NCI-H2196 (cell line): ENCODE data around the gene CRKL.

ENCODE experiments used
- DNase-seq: peaks from one replicate; lab custom pipeline; 2025; ENCODE audit not compliant: unreplicated experiment; lab: John Stamatoyannopoulos, UW

CRKL gene

DNA sequence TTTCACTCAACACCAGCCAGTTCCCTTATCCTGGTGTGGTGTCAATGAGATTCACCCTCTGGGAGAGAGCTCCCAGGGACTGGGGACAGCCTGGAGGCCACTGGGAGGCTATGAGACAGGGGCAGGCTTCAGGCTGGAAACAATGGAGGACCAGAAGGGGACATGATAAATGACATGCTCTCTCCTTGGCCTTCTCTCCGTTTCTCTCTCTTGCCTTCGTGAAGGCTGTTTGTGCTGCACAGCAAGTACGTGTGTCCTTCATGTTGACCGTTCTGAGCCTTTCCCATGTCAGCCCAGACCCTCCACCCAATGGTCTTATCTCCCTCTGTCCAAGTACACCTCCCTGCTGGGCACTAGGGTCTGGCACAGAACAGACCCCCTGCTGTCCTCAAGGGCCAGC, 63.3 kb downstream of the CRKL start:
- DNase-seq: no peak

DNA sequence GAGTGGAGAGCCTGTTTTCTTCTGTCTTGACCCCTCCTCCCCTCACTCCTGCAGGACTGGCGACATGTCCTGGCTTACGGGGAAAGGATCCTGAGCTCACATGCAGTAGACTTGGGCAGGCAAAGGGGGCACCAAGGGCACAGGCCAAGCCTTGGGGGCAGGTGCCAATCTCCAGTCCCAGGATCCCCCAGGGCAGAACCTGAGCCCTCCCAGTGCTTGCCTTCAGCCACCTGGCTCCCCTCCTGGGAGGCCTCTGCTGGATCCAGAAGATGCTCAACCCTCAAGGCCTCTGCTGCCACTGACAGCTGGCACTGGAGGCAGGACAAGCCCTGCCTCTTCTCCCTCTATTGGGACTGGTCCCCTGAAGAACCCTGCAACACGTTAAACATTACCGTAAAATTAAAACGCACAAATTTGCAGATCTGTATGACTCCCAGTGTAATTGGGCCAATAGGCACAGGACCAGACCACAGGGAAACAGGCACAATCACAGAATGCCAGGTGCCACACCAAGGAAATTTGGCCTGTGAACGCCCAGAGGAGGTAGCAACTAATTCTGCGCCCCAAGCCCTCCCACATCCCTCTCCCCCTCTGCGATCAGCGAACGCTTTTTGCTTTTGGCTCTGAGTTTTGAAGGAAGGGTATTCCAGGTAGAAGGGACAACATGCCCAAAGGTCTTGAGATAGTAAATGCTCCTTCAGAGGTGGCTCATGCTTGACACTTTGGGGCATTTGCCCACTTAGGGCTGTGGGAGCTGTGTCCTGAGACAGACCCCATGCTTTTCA, 63.9 kb downstream of the CRKL start:
- DNase-seq: no peak

DNA sequence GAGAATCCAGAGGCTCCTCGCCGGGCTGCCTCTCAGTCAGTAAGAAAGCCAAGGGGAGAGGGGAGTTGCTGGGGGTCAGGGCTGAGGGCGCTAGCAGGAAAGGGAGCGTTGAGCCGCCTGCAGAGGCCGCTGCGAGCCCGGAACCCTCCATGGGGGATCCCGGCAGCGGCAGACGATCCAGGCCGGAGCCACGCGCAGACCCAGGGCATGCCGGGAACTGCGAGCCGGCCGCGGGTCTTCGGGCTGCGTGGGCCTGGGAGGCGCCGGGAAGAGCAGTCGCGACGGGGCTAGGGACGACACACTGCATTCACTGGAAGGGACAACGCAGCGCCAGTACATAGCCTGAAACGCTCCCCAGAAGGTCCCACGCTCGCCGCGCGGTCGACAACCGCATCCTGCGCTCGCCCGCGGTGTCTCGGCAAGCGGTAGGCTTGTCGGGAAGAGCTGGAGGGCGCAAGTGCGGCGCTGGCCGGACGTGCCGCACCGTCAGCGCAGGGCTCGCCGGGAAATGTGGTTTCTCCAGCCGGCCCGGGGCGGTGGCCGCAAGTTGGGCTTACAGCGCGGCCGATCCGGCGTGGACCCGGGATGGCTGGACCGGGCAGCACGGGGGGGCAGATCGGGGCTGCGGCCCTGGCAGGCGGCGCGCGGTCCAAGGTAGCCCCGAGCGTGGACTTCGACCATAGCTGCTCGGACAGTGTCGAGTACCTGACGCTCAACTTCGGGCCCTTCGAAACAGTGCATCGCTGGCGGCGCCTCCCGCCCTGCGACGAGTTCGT, 64.8 kb downstream of the CRKL start, which contains the start of gene LZTR1:
Gene LZTR1 (plus strand): TSS at position 511 of the 776 bp plus-strand sequence. CDS start 75 bp downstream, at position 586.
- peak; percentile 42 for DNase-seq

DNA sequence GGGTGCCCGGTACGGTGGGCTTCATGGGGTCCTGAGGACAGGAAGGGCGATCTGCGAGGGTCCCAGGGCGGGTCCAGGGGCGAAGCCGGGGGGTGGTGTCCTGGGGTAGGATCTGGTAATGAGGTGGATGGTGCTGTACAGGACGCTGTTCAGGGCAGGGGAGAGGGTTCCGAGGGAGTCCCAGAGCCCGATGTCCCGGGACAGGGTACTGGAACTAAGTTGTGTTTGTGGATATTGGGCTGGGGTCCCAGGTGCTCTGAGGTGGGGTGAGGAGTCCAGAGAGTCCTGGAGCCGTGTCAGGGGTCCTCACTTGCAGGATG, 65.3 kb downstream of the CRKL start:
- no peak for DNase-seq

DNA sequence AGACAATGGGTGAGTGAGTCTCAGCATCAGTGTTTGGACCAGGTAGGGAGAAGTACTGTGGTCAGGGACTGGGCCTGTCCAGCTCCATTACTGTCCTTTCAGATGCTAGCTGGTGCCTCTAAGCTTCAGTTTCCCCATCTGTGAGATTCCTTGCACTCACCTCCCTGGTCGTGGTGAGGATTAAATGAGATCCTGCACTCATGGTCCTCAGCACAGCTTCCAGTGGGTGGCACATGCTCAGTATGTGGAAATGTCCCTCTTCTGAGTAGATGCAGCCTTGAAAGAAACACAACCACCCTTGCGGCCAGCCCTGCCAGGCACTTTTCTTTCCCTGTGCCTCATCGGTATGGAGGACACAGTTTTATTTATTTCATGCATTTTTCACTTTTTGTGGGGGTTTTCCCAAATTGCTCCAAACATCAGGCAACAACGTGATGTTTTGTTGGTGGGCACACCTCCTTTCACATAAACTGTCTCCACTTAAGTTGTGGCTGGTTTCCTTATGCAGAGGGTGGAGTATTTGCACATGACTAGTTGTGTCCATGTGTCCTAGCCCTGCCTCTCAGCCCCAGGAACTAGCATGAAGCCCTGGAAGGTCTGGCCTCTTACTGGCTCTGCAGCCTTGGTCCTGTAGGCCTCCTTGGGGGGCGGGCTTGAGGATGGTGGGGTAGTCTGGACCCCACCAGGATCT, 66.0 kb downstream of the CRKL start:
- DNase-seq: no peak

DNA sequence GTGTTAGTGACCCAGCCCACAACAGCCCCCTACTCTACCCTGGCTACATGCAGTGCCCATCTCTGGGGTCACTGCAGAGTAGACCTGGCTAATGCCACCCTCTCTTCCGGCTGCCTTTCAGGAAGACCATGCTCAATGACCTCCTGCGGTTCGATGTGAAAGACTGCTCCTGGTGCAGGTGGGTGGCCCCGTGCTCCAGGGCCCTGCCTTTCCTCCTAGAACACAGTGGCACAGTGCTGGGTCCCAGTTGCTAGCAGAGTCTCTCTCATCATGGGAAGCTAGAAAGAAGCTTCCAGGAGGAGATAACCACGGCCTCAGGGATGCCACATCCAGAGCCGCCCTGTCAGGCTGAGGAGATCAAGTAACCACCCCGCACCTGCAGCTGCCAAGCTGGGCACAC, 68.5 kb downstream of the CRKL start:
- DNase-seq: no peak

DNA sequence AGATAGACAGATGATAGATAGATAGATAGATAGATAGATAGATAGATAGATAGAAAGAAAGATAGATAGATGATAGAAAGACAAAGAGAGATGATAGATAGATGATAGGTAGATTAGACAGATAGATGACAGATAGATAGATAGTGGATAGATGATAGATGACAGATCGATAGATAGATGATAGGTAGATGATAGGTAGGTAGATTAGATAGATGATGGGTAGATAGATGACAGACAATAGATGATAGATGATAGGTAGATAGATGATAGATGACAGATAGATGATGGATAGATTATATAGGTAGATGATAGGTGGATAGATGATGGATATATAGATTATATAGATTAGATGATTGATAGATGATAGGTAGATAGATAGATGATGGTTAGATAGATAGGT, 69.2 kb downstream of the CRKL start:
- DNase-seq: no peak

DNA sequence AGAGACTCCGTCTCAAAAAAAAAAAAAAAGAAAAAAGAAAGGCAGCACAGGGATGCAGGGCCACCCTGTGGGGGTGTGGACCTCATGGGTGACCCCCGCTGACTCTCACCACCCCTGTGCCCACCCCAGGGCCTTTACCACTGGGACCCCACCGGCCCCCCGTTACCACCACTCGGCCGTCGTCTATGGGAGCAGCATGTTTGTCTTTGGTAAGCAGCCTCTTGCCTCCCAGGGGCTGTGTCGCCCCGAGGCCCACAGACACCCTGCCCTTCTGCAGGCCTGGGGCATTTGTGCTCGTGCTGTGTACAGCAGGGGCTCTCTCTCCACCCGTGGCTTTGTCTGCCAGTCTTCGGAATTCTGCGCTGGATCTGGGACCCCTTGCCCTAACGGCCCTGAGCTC, 70.2 kb downstream of the CRKL start:
- DNase-seq: no peak

DNA sequence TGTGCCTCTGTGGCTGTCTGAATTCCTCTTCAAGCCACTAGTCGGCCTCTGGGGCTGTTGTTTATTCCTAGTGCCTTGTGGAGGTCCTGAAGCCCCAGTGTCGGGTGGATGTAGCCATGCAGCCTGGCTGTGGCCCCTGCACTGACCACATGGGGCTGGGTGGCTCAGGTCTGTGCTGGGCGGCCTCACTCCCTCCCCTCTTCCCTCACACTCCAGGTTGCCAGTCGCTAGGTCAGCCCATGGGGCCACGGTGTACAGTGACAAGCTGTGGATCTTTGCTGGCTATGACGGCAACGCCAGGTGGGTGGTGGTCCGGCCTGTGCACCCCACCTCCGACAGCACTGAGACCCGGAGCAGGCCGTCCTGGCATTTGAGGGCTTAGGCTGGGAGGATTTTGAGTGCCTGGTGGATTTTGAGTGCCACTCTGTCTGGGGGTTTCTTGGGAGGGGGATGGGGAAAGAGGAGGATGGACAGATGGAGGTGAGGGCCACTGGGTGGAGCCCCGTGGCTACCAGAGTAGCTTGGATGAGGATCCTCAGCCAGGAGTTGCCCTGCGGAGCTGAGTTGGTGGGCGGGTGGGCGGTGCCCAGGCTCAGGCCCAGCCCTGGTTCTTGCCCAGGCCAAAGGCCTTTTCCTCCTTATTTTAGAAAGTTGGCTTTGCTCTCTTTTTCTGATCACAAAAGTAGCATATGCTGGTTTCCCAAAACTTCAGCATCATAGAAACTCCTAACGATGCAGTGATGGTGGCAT, 71.5 kb downstream of the CRKL start:
- no peak for DNase-seq

DNA sequence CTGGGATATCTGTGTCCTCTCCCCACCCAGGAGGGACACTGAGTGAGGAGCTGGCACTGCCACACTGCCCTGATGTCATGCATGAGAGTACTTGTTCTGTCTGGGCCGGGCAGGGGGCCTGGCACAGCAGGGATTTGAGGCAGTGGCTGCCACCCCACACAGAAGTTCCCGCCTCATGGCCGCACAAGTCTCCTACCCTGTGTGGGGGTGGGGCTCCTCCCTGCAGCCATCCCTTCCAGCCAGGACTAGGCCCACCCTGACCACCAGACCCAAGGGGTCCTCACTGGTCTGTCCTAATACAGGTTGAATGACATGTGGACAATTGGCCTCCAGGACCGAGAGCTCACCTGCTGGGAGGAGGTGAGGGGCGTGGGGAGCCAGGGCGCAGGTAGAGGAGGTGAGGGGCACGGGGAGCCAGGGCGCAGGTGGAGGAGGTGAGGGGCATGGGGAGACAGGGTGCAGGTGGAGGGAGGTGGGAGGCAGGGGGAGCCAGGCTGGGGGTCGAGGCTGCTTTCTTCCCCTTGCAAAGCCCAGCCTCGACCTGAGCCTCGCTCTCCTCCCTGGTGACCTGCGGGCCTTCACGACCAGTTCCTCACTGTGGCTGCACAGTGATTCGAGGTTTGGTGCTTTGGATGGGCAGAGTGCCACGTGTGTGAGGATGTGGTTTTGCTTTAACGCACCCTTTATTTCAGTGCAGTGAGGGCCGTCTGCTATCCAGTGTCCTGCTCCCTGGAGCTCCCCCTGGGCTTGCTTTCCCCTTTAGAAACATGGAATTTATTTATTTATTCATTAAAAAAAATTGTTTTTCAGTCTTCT, 72.3 kb downstream of the CRKL start:
- DNase-seq: no peak

DNA sequence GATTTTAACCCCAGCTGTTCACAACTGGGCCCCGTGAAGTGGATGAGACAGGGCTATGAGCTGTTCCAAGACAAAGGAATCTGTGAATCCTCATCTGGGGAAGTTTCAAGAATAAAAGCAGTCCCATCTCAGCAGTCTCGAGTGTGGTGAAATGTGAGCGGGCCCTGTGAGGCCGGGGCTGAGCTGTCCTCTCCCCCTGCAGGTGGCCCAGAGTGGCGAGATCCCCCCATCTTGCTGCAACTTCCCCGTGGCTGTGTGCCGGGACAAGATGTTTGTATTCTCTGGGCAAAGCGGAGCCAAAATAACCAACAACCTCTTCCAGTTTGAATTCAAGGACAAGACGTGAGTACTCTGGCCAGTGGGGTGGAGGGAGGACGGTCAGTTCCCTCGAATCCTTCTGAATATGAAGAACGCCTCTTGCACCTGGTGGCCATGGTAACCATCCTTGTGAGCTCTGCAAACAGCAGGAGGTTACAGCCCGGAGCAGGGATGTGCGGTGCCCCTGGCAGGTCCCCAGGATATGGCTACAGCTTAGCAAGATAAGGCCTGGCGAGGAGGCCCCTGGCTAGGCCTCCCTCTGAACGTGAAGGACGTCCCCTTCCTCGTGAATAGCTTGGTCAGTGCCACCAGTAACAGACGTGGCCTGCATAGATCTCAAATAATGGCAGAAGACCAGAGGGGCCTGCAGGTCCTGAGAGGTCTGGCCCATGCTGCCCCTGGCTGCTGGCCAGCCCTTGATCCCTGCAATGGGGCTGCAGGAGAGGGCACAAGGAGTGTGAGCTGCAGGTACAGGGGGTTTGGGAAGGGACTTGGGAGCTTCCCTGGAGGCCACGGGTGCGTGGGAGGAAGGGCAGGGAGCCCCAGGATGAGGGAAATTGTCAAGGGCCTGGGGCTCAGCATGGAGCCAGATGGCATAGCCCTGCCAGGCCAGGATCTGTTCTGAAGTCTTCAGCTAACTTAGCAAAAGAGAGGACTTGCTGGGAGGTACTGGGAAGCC, 73.3 kb downstream of the CRKL start:
- no peak for DNase-seq

DNA sequence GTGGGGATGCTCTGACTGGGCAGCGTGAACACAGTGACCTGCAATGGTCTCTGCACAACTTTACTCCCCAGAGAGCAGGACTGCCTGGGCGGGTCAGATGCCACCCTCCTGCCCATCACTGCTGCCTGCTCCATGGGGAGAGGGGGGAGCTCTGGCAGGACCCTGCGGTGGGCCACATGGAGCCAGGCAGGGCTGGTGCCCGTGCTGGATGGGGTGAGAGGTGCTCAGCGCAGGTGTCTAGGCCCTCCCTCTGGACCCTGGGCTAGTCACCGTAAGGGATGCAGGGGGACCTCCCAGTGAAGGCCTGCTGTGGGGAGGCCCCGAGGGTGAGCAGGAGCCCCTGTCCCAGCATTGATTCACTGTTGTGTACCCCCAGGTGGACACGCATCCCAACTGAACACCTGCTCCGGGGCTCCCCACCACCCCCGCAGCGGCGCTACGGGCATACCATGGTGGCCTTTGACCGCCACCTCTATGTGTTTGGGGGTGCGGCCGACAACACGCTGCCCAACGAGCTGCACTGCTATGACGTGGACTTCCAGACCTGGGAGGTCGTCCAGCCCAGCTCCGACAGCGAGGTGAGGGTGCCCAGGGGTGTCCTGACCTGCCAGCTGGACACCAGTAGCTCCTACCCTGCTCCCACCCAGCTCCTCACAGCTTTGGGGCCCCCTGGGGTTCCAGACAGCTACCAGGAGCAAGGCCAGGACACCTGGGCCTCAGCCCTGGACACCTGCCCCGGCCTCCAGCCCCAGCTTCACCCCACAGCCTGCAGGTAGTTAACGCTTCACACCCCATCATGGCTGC, 74.2 kb downstream of the CRKL start:
- DNase-seq: no peak

DNA sequence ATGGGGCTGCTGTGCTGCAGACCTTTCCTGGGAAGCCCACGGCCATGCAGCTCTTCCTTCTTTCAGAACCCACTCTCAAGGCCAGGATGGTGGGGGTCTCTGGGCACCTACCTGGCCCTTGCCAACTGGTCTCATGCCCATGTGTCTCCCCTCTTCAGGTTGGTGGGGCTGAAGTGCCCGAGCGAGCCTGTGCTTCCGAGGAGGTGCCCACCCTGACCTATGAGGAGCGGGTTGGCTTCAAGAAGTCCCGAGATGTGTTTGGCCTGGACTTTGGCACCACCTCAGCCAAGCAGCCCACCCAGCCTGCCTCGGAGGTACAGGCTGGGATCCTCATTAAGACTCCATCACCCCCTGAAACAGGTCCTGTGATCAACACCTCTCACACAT, 74.8 kb downstream of the CRKL start:
- DNase-seq: no peak

DNA sequence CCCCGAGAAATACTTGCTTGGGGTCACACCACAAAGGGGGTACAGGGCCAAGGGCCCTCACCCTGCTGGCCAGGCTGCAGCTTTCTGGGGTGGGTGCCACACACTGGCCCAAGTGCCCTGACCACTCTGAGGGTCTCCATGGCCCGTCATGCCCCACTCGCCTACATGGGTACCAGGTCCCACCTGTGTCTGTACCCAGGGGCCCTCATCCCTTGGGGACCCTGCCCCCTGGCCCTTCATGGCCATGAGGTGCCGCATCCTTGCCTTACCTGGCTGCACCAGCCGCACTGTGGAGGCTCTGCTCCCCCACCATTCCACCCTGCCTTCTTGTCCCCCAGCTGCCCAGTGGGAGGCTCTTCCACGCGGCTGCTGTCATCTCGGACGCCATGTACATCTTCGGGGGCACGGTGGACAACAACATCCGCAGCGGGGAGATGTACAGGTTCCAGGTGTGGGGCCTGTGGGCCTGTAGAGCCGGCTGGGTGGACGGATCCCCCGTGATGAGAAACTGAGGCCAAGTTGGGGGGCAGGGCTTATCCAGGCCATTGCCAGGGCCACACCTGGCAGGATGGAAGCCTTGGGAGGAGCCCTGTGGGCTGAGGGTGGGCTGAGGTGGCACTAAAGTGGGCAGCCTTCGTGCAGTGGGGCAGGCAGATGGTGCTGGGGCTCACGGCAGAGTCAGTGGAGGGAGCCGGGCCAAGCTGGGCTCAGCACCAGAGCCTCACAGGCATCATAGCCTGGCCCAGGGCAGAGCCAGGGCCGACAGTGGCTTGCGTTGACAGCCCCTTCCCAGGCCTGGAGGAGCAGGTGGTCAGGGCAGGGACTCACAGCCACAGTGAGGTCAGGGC, 75.5 kb downstream of the CRKL start:
- no peak for DNase-seq

DNA sequence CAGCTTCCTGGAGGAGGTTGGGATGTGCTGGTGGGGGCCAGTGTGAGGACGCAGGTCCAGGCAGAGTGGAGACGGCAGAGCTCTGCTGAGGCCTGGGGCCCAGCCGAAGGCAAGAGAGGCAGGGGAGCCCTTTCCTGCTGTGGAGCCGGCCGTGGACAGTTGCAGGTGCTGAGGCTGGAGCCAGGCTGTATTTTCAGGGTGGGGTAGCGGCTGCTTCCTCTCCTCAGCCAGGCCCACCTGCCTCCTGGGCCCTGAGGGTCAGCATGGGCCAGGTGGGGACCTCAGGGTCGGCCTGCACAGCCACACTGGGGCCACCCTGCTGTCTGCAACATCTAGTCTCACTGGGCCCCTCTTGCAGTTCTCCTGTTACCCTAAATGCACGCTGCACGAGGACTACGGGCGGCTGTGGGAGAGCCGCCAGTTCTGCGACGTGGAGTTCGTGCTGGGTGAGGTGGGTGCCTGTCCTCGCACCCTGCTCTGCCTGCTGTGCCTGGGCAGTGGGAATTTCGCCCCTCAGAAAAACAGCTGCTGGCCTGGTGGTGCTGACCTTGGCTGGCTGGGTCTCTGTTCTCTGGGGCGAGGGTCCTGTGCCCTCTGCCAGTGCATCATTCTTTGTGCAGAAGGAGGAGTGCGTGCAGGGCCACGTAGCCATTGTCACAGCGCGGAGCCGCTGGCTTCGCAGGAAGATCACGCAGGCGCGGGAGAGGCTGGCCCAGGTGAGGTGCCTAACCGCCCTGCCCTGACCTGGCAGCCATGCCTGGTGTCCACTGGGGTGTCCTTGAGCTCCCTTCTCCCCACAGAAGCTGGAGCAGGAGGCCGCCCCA, 76.3 kb downstream of the CRKL start:
- DNase-seq: no peak

DNA sequence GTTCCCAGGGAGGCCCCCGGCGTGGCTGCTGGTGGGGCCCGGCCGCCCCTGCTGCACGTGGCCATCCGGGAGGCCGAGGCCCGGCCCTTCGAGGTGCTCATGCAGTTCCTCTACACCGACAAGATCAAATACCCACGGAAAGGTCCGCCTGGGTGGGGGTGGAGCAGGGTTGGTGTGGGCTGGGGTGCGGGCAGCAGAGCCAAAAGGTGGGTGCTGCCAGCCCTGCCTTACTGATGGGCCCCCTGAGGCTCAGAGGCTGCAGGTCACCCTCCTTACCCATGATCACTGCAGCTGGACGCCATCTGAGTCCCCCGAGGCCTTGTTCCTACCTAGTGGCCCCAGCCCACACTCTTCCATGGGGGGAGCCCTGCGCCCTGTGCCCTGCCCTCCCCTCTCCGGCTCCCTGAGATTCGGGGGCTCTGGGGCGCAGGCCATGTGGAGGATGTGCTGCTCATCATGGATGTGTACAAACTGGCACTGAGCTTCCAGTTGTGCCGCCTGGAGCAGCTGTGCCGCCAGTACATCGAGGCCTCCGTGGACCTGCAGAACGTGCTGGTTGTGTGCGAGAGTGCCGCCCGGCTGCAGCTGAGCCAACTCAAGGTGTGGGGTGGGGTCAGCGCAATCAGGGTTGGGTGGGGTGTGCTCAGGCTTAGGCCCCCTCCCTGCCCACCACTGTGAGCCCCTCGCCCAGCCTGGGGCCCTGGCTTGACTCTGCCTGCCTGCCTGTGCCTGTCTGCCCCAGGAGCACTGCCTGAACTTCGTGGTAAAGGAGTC, 77.1 kb downstream of the CRKL start:
- DNase-seq: no peak
